ENCODE data around the gene BEND6.

DNA sequence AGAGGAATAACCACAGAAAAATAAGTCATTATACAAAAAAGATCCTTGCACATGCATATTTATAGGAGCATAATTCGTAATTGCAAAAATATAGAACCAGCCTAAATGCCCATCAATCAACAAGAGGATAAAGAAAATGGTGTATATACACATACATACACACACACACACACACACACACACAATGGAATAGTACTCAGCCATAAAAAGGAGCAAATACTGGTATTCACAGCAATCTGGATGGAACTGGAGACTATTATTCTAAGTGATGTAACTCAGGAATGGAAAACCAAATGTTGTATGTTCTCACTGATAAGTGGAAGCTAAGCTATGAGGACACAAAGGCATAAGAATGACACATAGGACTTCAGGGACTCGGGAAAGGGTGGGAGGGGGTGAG lies 89.7 kb downstream of the BEND6 start:
- TF ChIP-seq POLR2A (IDR thresholded peaks at IDR 0.05; ENCODE audit: low read depth, low read length) (no peak), GATA2 (IDR thresholded peaks at IDR 0.05; ENCODE audit: insufficient read depth, insufficient read length, low read depth, low read length) (no peak), EZH2 (IDR thresholded peaks at IDR 0.05; ENCODE audit: borderline replicate concordance, low read depth, low read length, severe bottlenecking) (no peak), JUN (IDR thresholded peaks at IDR 0.05; ENCODE audit: borderline replicate concordance, insufficient read depth, insufficient read length, low read depth) (no peak), FOS (IDR thresholded peaks at IDR 0.05; ENCODE audit: borderline replicate concordance, insufficient read depth, low read length) (no peak), MYC (IDR thresholded peaks at IDR 0.05; ENCODE audit: low read depth, low read length) (no peak), POLR2AphosphoS5 (IDR thresholded peaks at IDR 0.05; ENCODE audit: insufficient read depth, low read depth, low read length) (no peak)
- TF ChIP-seq, protein P1, sequence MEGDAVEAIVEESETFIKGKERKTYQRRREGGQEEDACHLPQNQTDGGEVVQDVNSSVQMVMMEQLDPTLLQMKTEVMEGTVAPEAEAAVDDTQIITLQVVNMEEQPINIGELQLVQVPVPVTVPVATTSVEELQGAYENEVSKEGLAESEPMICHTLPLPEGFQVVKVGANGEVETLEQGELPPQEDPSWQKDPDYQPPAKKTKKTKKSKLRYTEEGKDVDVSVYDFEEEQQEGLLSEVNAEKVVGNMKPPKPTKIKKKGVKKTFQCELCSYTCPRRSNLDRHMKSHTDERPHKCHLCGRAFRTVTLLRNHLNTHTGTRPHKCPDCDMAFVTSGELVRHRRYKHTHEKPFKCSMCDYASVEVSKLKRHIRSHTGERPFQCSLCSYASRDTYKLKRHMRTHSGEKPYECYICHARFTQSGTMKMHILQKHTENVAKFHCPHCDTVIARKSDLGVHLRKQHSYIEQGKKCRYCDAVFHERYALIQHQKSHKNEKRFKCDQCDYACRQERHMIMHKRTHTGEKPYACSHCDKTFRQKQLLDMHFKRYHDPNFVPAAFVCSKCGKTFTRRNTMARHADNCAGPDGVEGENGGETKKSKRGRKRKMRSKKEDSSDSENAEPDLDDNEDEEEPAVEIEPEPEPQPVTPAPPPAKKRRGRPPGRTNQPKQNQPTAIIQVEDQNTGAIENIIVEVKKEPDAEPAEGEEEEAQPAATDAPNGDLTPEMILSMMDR (IDR thresholded peaks at IDR 0.05; ENCODE audit: extremely low read depth in 1 of 2, insufficient read depth in 1 of 2, low read depth in 1 of 2, low read length in 2 of 2), result no peak
- TF ChIP-seq, protein P2, sequence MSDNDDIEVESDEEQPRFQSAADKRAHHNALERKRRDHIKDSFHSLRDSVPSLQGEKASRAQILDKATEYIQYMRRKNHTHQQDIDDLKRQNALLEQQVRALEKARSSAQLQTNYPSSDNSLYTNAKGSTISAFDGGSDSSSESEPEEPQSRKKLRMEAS (IDR thresholded peaks at IDR 0.05; ENCODE audit: insufficient read depth, insufficient read length), result no peak

Data from endothelial cell of umbilical vein (primary cell).